ENCODE results near the gene ASXL1. TPM values are rescaled to one million over a fixed set of nuclear protein-coding genes. Genes with fewer than 3 reads are reported as not detected.
A peak's percentile ranks its signal among the peaks of the same experiment; 100 is the strongest.

Gene ASXL1
- total RNA-seq, 6 donors from 2014 or later, result 60.6 to 389 (median 88.5) TPM

DNA sequence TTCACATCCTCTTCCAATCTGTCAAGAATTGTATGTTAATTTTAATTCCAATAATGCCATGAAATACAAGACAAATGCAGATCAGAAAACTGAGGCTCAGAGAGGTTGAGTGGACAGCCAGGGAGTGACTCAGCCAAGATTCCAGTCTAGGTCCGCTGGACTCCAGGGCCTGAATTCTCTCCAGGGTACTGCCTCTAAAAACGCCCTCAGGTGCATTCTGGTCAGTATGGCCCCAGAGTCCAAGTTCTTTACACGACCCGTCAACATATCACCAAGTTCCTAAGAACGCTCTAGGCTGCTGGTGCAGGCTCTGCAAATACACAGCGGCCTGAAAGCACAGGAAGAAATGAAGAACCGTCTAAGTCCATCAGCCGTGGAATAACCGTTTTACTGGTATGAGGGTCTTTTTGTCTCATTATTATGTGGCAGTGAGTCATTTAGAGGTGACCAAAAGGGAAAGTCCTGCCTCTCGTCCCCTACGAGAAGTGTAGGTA is 709 bp upstream of the ASXL1 start:
- peak; percentile 9 to 32 for ATAC-seq (ENCODE audit: low FRiP score in 2 of 2)
- peak overlapping the region; percentile 97 to 98 (median 98) for H3K27ac ChIP-seq

DNA sequence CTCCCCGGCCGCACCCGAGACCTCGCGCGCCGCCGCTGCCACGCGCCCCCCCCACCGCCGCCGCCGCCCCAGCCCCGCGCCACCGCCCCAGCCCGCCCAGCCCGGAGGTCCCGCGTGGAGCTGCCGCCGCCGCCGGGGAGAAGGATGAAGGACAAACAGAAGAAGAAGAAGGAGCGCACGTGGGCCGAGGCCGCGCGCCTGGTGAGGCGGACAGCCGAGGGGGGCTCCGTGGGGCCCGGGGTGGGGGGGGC is 426 bp downstream of the ASXL1 start:
- Histone ChIP-seq H3K4me3 (peak overlapping the region; percentile 71 to 97 (median 90)), H3K9me3 (no peaks in the 10 kb centered on the region), H3K36me3 (no peaks in the 10 kb centered on the region), H3K27me3 (no peaks in the 10 kb centered on the region), H3K27ac (peak overlapping the region; percentile 97 to 98 (median 98)), H3K4me1 (peaks cover 26 to 59% (median 46%) of the 10 kb centered on the region in 4 donors)
- DNase-seq, result no peak
- WGBS, 2 donors, result no CpG with 5 or more reads among the region's 35 CpGs
- TF ChIP-seq POLR2AphosphoS5 (IDR thresholded peaks at IDR 0.05), result no peak
- TF ChIP-seq POLR2A (IDR thresholded peaks at IDR 0.05), result no peak
- TF ChIP-seq, protein P1, sequence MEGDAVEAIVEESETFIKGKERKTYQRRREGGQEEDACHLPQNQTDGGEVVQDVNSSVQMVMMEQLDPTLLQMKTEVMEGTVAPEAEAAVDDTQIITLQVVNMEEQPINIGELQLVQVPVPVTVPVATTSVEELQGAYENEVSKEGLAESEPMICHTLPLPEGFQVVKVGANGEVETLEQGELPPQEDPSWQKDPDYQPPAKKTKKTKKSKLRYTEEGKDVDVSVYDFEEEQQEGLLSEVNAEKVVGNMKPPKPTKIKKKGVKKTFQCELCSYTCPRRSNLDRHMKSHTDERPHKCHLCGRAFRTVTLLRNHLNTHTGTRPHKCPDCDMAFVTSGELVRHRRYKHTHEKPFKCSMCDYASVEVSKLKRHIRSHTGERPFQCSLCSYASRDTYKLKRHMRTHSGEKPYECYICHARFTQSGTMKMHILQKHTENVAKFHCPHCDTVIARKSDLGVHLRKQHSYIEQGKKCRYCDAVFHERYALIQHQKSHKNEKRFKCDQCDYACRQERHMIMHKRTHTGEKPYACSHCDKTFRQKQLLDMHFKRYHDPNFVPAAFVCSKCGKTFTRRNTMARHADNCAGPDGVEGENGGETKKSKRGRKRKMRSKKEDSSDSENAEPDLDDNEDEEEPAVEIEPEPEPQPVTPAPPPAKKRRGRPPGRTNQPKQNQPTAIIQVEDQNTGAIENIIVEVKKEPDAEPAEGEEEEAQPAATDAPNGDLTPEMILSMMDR (IDR thresholded peaks at IDR 0.05), result no peak
- TF ChIP-seq EP300 (IDR thresholded peaks at IDR 0.05), result no peak
- no peak for ATAC-seq (ENCODE audit: low FRiP score in 2 of 2)

More for the DNA sequence above, 709 bp upstream of the ASXL1 start:
- peak in 1 of 2 donors; percentile 52 for DNase-seq
- H3K4me1 ChIP-seq, result peaks cover 22 to 48% (median 36%) of the 10 kb centered on the region in 4 donors
- H3K9me3 ChIP-seq, result no peaks in the 10 kb centered on the region
- WGBS, 2 donors, result 0 to 2% methylated on average over 8 to 11 of the region's 11 CpGs
- H3K36me3 ChIP-seq, result no peaks in the 10 kb centered on the region
- TF ChIP-seq, protein P1 (IDR thresholded peaks at IDR 0.05), result no peak
- TF ChIP-seq POLR2AphosphoS5 (IDR thresholded peaks at IDR 0.05) (no peak), EP300 (IDR thresholded peaks at IDR 0.05) (no peak), POLR2A (IDR thresholded peaks at IDR 0.05) (no peak)
- H3K4me3 ChIP-seq, result peak overlapping the region; percentile 46 to 97 (median 90)
- no peaks in the 10 kb centered on the region for H3K27me3 ChIP-seq

DNA sequence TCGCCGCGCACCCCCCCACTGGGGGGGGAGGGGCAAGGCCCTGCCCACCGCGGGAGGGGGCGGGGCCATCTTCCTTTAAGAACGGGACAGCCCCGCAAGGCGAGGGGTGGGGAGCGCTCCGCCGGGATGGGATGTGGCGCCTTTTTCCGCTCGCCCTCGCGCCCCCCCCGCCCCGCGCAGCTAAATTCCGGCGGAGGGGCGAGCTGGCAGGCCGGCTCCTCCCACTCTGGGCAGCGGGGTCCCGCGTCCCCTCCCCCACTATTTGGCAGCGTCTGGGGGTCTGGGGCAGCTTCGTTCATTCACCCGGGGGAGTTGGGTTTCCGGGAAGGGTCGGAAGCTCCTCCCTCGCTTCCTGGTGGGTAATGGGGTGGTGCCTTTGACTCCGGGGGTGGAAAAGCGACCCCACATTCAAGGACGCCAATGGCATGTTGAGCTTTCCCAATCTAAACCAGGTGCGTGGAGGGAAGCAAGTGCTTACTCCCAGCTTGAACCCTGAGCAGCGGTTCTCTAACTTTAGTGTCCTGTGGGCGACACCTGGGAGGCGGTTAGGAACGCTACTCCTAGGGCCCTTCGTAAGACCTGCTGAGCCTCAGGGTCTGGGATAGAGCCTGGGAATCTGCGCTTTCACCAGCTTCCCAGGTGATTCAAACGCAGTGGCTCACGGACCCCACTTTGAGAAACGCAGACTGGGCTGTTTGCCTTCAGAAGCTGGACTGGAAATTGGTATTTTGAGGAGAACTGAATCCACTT is 927 bp downstream of the ASXL1 start:
- WGBS, 2 donors, result 1 to 6% methylated on average over 3 to 13 of the region's 46 CpGs
- H3K36me3 ChIP-seq, result no peaks in the 10 kb centered on the region

DNA sequence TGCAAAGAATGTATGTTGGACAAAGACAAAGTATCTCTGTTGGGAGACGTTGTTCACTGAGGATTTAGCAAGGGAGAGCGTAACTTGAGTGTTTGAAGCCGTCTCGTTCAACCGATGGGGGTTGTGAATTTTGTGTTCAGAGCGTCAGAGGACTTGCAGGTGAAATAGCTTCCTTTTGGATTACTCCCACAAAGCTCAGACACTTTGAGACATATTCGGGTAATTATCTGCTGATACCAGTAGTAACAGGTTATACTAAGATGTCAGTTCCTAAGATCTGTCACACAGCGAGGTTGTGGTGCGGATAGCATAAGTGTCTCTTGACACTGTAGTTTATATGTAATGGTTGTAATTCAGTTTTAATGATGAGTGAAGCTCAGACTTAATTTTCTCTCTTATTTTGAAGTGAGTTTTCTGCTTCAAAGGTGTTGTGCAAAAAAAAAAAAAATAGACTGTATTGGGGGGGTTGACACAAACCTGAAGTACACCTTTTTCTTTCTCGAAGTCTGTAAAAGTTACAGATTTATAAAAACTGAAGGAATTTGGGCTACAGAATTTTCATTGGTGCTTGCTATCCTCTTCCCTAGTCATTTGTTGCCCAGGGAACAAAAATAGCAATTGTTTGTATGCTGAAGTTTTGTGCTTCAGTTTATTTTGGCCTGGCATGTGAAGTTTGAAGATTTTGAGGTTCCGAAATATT is 1.7 kb downstream of the ASXL1 start:
- no peak for DNase-seq
- WGBS, 2 donors, result 15 to 18% methylated on average over 11 of the region's 11 CpGs
- Histone ChIP-seq H3K9me3 (no peaks in the 10 kb centered on the region), H3K36me3 (no peaks in the 10 kb centered on the region), H3K4me3 (peak overlapping the region; percentile 71 to 97 (median 90)), H3K27me3 (no peaks in the 10 kb centered on the region), H3K27ac (peak overlapping the region; percentile 97 to 98 (median 98)), H3K4me1 (peaks cover 26 to 70% (median 55%) of the 10 kb centered on the region in 4 donors)
- ATAC-seq (ENCODE audit: low FRiP score in 2 of 2), result no peak
- no peak for TF ChIP-seq POLR2AphosphoS5 (IDR thresholded peaks at IDR 0.05)
- no peak for TF ChIP-seq POLR2A (IDR thresholded peaks at IDR 0.05)
- TF ChIP-seq, protein P1 (IDR thresholded peaks at IDR 0.05), result no peak
- TF ChIP-seq EP300 (IDR thresholded peaks at IDR 0.05), result no peak

More for the DNA sequence above, 927 bp downstream of the ASXL1 start:
- Histone ChIP-seq H3K9me3 (no peaks in the 10 kb centered on the region), H3K27me3 (no peaks in the 10 kb centered on the region), H3K4me3 (peak overlapping the region; percentile 71 to 97 (median 90)), H3K27ac (peak overlapping the region; percentile 97 to 98 (median 98)), H3K4me1 (peaks cover 26 to 62% (median 48%) of the 10 kb centered on the region in 4 donors)
- DNase-seq (peak; percentile 85 to 93), ATAC-seq (ENCODE audit: low FRiP score in 2 of 2) (peak; percentile 50 to 68)
- TF ChIP-seq, protein P1 (IDR thresholded peaks at IDR 0.05), result no peak
- TF ChIP-seq EP300 (IDR thresholded peaks at IDR 0.05) (peak in 1 of 4 donors; percentile 3), POLR2A (IDR thresholded peaks at IDR 0.05) (peak in 3 of 4 donors; percentile 33 to 57 (median 36)), POLR2AphosphoS5 (IDR thresholded peaks at IDR 0.05) (peak; percentile 58 to 83)
